Pericardium fibroblast (primary cell): ENCODE results near the gene MGAT4B. TPM values are rescaled to one million over a fixed set of nuclear protein-coding genes. Genes with fewer than 3 reads are reported as not detected.

ENCODE experiments used
- total RNA-seq: library from RNA; depleted of rRNA; stranded (reverse); fragments of >200 nt; gene quantifications from 2 replicates; pipeline ENCODE4 v1.2.3, GENCODE V29; 2015

The MGAT4B gene
- total RNA-seq, result 154 and 168 TPM in 2 replicates

GRCh38 chr5:179806250-179807048 lies at the start of gene MGAT4B:
Gene MGAT4B, minus strand, starts transcription at chr5:179806866. Its CDS starts 283 bp downstream, at chr5:179806583.

GRCh38 chr5:179820483-179821297 lies 14.0 kb upstream of the MGAT4B start, which contains the start of gene SQSTM1:
Gene SQSTM1, plus strand, starts transcription at chr5:179820905. Its CDS starts 32 bp downstream, at chr5:179820937.

GRCh38 chr5:179793468-179794139 lies 13.1 kb downstream of the MGAT4B start, which contains the start of gene LTC4S:
Gene LTC4S, plus strand, starts transcription at chr5:179793986. Its CDS starts 95 bp downstream, at chr5:179794081.

Other genes with a start within 250 kb of the MGAT4B start
- gene HNRNPH1, start 183.2 kb downstream of the MGAT4B start, total RNA-seq, result 110 and 177 TPM in 2 replicates
- gene CBY3, start 125.8 kb downstream of the MGAT4B start, total RNA-seq, result not detected in 2 replicates
- gene CANX, start 107.9 kb downstream of the MGAT4B start, total RNA-seq, result 333 and 357 TPM in 2 replicates
- 16.5 and 17.7 TPM in 2 replicates for gene MAML1, start 74.0 kb downstream of the MGAT4B start, total RNA-seq
- gene LTC4S, start 12.9 kb downstream of the MGAT4B start, total RNA-seq, result 34.0 and 76.1 TPM in 2 replicates
- 407 and 522 TPM in 2 replicates for gene SQSTM1, start 14.0 kb upstream of the MGAT4B start, total RNA-seq
- 12.5 and 15.4 TPM in 2 replicates for gene MRNIP, start 52.0 kb upstream of the MGAT4B start, total RNA-seq
- gene TBC1D9B, start 101.0 kb upstream of the MGAT4B start, total RNA-seq, result 60.2 and 69.1 TPM in 2 replicates